Smooth muscle cell (in vitro differentiated cells): ENCODE data around the gene PCDH9. TPM values are rescaled to one million over a fixed set of nuclear protein-coding genes. Genes with fewer than 3 reads are reported as not detected.

ENCODE experiments used
- DNase-seq: peaks from one replicate; lab custom pipeline; 2025; ENCODE audit not compliant: unreplicated experiment; lab: John Stamatoyannopoulos, UW
- H2AFZ ChIP-seq: fragments of 200-600 bp; sonication (generic); 2 replicates; pipeline ENCODE4 v1.6.0; 2016; ENCODE audit warnings: antibody characterized with exemption, low read depth, mild to moderate bottlenecking
- H3F3A ChIP-seq: fragments of 200-600 bp; sonication (generic); 2 replicates; pipeline ENCODE4 v1.6.0; 2017; ENCODE audit warnings: antibody characterized with exemption, low read depth
- H3K27ac ChIP-seq: fragments of 200-600 bp; sonication (generic); 2 replicates; pipeline ENCODE4 v1.5.1; 2016; ENCODE audit warnings: low read depth, mild to moderate bottlenecking
- H3K27me3 ChIP-seq: fragments of 200-600 bp; sonication (generic); 2 replicates; pipeline ENCODE4 v1.6.1; 2016; ENCODE audit warnings: low read depth, mild to moderate bottlenecking
- H3K36me3 ChIP-seq: fragments of 200-600 bp; sonication (generic); 2 replicates; pipeline ENCODE4 v1.5.1; 2016; ENCODE audit warnings: low read depth
- H3K4me1 ChIP-seq: fragments of 200-600 bp; sonication (generic); 2 replicates; pipeline ENCODE4 v1.5.1; 2016; ENCODE audit warnings: low read depth
- H3K4me2 ChIP-seq: fragments of 200-600 bp; sonication (generic); 2 replicates; pipeline ENCODE4 v1.6.0; 2016; ENCODE audit warnings: mild to moderate bottlenecking
- H3K4me3 ChIP-seq: fragments of 200-600 bp; sonication (generic); 2 replicates; pipeline ENCODE4 v1.5.1; 2016; ENCODE audit warnings: mild to moderate bottlenecking
- H3K79me2 ChIP-seq: fragments of 200-600 bp; sonication (generic); 2 replicates; pipeline ENCODE4 v1.6.0; 2016; ENCODE audit warnings: low read depth, mild to moderate bottlenecking
- H3K9ac ChIP-seq: fragments of 200-600 bp; sonication (generic); 2 replicates; pipeline ENCODE4 v1.6.0; 2016; ENCODE audit warnings: low read depth
- H3K9me3 ChIP-seq: fragments of 200-600 bp; sonication (generic); replicated peaks from 2 replicates; pipeline ENCODE4 v1.5.1; 2016; ENCODE audit warnings: low read depth
- H4K20me1 ChIP-seq: fragments of 200-600 bp; sonication (generic); 2 replicates; pipeline ENCODE4 v1.6.0; 2016; ENCODE audit warnings: low read depth
- CTCF ChIP-seq: fragments of 200-600 bp; sonication (generic); IDR thresholded peaks from 2 replicates; pipeline ENCODE4 v1.5.1; 2017; ENCODE audit warnings: borderline replicate concordance, mild to moderate bottlenecking, antibody characterized with exemption; ENCODE audit not compliant: insufficient read depth, poor library complexity, severe bottlenecking
- WGBS: methylation state at CpG from one replicate; pipeline ENCODE4 v1.1.7; 2016; ENCODE audit warnings: low lambda C conversion rate; 5-methylcytosine and 5-hydroxymethylcytosine counted together
- polyA plus RNA-seq: library from polyadenylated mRNA; unstranded; fragments of >200 nt; fragmentation: Nextera tagmentation; extraction: Ambion mirVana; gene quantifications from 2 replicates; pipeline ENCODE4 v1.2.1, GENCODE V29; 2016
- total RNA-seq: library from RNA; depleted of rRNA; stranded (reverse); fragments of >200 nt; gene quantifications from 2 replicates; pipeline ENCODE4 v1.2.3, GENCODE V29; 2014

Gene PCDH9
- total and polyA plus RNA-seq, 2 experiments from 2014 or later: 0.65 to 1.9 TPM

GRCh38 chr13:66367356-66367755 lies 862.8 kb downstream of the PCDH9 start:
- DNase-seq: no peak

GRCh38 chr13:66365101-66365500 lies 865.0 kb downstream of the PCDH9 start:
- H3K4me2 ChIP-seq: no peak overlapping the region
- no peaks in the 10 kb centered on the region for H3K36me3 ChIP-seq
- no peaks in the 10 kb centered on the region for H3K27me3 ChIP-seq
- H3K9ac ChIP-seq: no peak overlapping the region
- no peak overlapping the region for H3K27ac ChIP-seq
- 86% methylated on average over 3 of the region's 3 CpGs for WGBS
- no peaks in the 10 kb centered on the region for H3K4me1 ChIP-seq
- DNase-seq: no peak
- no peaks in the 10 kb centered on the region for H3F3A ChIP-seq
- no peaks in the 10 kb centered on the region for H4K20me1 ChIP-seq
- no peaks in the 10 kb centered on the region for H3K9me3 ChIP-seq
- no peaks in the 10 kb centered on the region for H3K79me2 ChIP-seq
- H3K4me3 ChIP-seq: no peak overlapping the region
- TF ChIP-seq CTCF: no peak
- H2AFZ ChIP-seq: no peak overlapping the region

More at GRCh38 chr13:66367356-66367755, 862.8 kb downstream of the PCDH9 start:
- Histone ChIP-seq H3F3A (no peaks in the 10 kb centered on the region), H3K4me2 (no peak overlapping the region), H3K27me3 (no peaks in the 10 kb centered on the region), H2AFZ (no peak overlapping the region), H3K79me2 (no peaks in the 10 kb centered on the region), H3K9ac (no peak overlapping the region), H3K9me3 (no peaks in the 10 kb centered on the region), H3K36me3 (no peaks in the 10 kb centered on the region), H3K4me1 (peaks cover 12% of the 10 kb centered on the region), H3K4me3 (no peak overlapping the region), H3K27ac (no peak overlapping the region), H4K20me1 (no peaks in the 10 kb centered on the region)
- WGBS: 80% methylated on average over 1 of the region's 1 CpG
- TF ChIP-seq CTCF: no peak

- Histone ChIP-seq H3K4me1 (no peaks in the 10 kb centered on the region), H3K4me3 (no peak overlapping the region), H3K79me2 (no peaks in the 10 kb centered on the region), H3K9ac (no peak overlapping the region), H3K27ac (no peak overlapping the region), H3K4me2 (no peak overlapping the region), H4K20me1 (no peaks in the 10 kb centered on the region), H2AFZ (no peak overlapping the region), H3F3A (no peaks in the 10 kb centered on the region), H3K27me3 (no peaks in the 10 kb centered on the region), H3K36me3 (no peaks in the 10 kb centered on the region), H3K9me3 (no peaks in the 10 kb centered on the region)
- DNase-seq: no peak
- TF ChIP-seq CTCF: no peak
These were observed 865.8 kb downstream of the PCDH9 start for GRCh38 chr13:66364346-66364745.

GRCh38 chr13:66362485-66362884 lies 867.7 kb downstream of the PCDH9 start:
- H3K27ac ChIP-seq: no peak overlapping the region
- no peak overlapping the region for H3K4me3 ChIP-seq
- H3K36me3 ChIP-seq: no peaks in the 10 kb centered on the region
- H3K79me2 ChIP-seq: no peaks in the 10 kb centered on the region
- no peaks in the 10 kb centered on the region for H4K20me1 ChIP-seq
- DNase-seq: no peak
- no peaks in the 10 kb centered on the region for H3F3A ChIP-seq
- H3K4me1 ChIP-seq: no peaks in the 10 kb centered on the region
- H3K9ac ChIP-seq: no peak overlapping the region
- H3K27me3 ChIP-seq: no peaks in the 10 kb centered on the region
- no peak overlapping the region for H2AFZ ChIP-seq
- TF ChIP-seq CTCF: no peak
- no peak overlapping the region for H3K4me2 ChIP-seq
- H3K9me3 ChIP-seq: no peaks in the 10 kb centered on the region
- 85% methylated on average over 1 of the region's 1 CpG for WGBS
